Lung (tissue), 12 donors: Measurements from ENCODE around the gene PAQR6. TPM values are rescaled to one million over a fixed set of nuclear protein-coding genes. Genes with fewer than 3 reads are reported as not detected.

Experiments
- ATAC-seq: fragments of 200-7000 bp; cut with Tn5 transposase; one replicate; pipeline ENCODE4 v1.9.1; 2020; ENCODE audit warnings: moderate number of reproducible peaks; ENCODE audit not compliant: insufficient read depth, low FRiP score
- DNase-seq, 3 donors: peaks; one replicate each; pipeline ENCODE4 v3.0.0-alpha.2; 2013 to 2017
- H3K27ac ChIP-seq, 2 donors: one replicate each; pipeline ENCODE4 v1.5.1; 2013; ENCODE audit warnings: mild to moderate bottlenecking in 2 of 2, moderate library complexity in 2 of 2, control low read depth in 1 of 2, inconsistent platforms in 1 of 2, low read depth in 1 of 2, low read length in 1 of 2
- H3K27me3 ChIP-seq, 3 donors: one replicate each; pipeline ENCODE4 v1.5.1; 2013; ENCODE audit warnings: low read length in 2 of 3; ENCODE audit not compliant: control insufficient read depth in 3 of 3, insufficient read depth in 3 of 3
- H3K36me3 ChIP-seq, 4 donors: one replicate each; pipeline ENCODE4 v1.5.1; 2013; ENCODE audit warnings: low read length in 4 of 4, mild to moderate bottlenecking in 1 of 4, moderate library complexity in 1 of 4; ENCODE audit not compliant: control insufficient read depth in 4 of 4, insufficient read depth in 4 of 4
- H3K4me1 ChIP-seq, 5 donors: one replicate each; pipeline ENCODE4 v1.5.1; 2013; ENCODE audit warnings: low read length in 5 of 5, mild to moderate bottlenecking in 2 of 5, moderate library complexity in 1 of 5; ENCODE audit not compliant: control insufficient read depth in 5 of 5, insufficient read depth in 5 of 5
- H3K4me3 ChIP-seq: one replicate; pipeline ENCODE4 v1.5.1; 2013; ENCODE audit warnings: mild to moderate bottlenecking, control low read depth, moderate library complexity
- H3K9ac ChIP-seq, 2 donors: one replicate each; pipeline ENCODE4 v1.5.1; 2013; ENCODE audit warnings: low read length in 2 of 2, control low read depth in 1 of 2; ENCODE audit not compliant: insufficient read depth in 1 of 2
- H3K9me3 ChIP-seq, 4 donors: one replicate each; pipeline ENCODE4 v1.5.1; 2013; ENCODE audit warnings: low read length in 3 of 4, mild to moderate bottlenecking in 1 of 4, moderate library complexity in 1 of 4; ENCODE audit not compliant: control insufficient read depth in 4 of 4, insufficient read depth in 3 of 4
- WGBS, 2 donors: extraction: QIAGEN DNeasy Blood & Tissue Kit; methylation state at CpG; one replicate each; pipeline ENCODE4 v1.1.7; 2013; 5-methylcytosine and 5-hydroxymethylcytosine counted together
- polyA plus RNA-seq, 2 donors: library from polyadenylated mRNA; stranded (reverse); fragments of 200-250 nt; gene quantifications; one replicate each; pipeline ENCODE4 v1.2.1, GENCODE V29; 2013
- total RNA-seq, 2 donors: library from RNA; depleted of rRNA in 1 of 2; stranded (reverse); fragments of >200 nt in 1 of 2; gene quantifications; one replicate each; pipeline ENCODE4 v1.2.1, GENCODE V29; 2014 to 2021
- TF ChIP-seq, protein P1 (sequence below): IDR thresholded peaks from 2 replicates; pipeline ENCODE4 v1.5.1; 2012; ENCODE audit warnings: mild to moderate bottlenecking; ENCODE audit errors: control extremely low read depth, extremely low read depth
- donor health status: control.
- donor health status: control.
- donor health status: Bipolar disorder and iron deficiency.
- donor health status: healthy.
- donor health status: DM: yes; HTN: yes; CAD: no.

Gene PAQR6
- total and polyA plus RNA-seq, 4 donors: 1.3 to 3.0 (median 2.1) TPM

- no peak overlapping the region for H3K4me3 ChIP-seq
- H3K9me3 ChIP-seq: peaks cover 0 to 3% (median 0%) of the 10 kb centered on the region in 4 donors
- no peak overlapping the region for H3K27ac ChIP-seq
- TF ChIP-seq, protein P1, sequence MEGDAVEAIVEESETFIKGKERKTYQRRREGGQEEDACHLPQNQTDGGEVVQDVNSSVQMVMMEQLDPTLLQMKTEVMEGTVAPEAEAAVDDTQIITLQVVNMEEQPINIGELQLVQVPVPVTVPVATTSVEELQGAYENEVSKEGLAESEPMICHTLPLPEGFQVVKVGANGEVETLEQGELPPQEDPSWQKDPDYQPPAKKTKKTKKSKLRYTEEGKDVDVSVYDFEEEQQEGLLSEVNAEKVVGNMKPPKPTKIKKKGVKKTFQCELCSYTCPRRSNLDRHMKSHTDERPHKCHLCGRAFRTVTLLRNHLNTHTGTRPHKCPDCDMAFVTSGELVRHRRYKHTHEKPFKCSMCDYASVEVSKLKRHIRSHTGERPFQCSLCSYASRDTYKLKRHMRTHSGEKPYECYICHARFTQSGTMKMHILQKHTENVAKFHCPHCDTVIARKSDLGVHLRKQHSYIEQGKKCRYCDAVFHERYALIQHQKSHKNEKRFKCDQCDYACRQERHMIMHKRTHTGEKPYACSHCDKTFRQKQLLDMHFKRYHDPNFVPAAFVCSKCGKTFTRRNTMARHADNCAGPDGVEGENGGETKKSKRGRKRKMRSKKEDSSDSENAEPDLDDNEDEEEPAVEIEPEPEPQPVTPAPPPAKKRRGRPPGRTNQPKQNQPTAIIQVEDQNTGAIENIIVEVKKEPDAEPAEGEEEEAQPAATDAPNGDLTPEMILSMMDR: no peak
- H3K9ac ChIP-seq: no peak overlapping the region
- ATAC-seq (no peak), DNase-seq (no peak)
- no peaks in the 10 kb centered on the region for H3K27me3 ChIP-seq
- WGBS, 2 donors: 95% methylated on average over 5 of the region's 5 CpGs
- no peaks in the 10 kb centered on the region for H3K4me1 ChIP-seq
- peaks cover 11 to 62% (median 31%) of the 10 kb centered on the region in 4 donors for H3K36me3 ChIP-seq
These were observed 9.6 kb downstream of the PAQR6 start for GRCh38 chr1:156238248-156238647.

- H3K36me3 ChIP-seq: peaks cover 11 to 59% (median 33%) of the 10 kb centered on the region in 4 donors
- no peak for DNase-seq
- TF ChIP-seq, protein P1: no peak
- no peak overlapping the region for H3K4me3 ChIP-seq
- no peak for ATAC-seq
- 95 to 96% methylated on average over 12 of the region's 12 CpGs for WGBS, 2 donors
- no peak overlapping the region for H3K9ac ChIP-seq
- H3K27ac ChIP-seq: no peak overlapping the region
- H3K9me3 ChIP-seq: peaks cover 0 to 3% (median 0%) of the 10 kb centered on the region in 4 donors
- H3K27me3 ChIP-seq: no peaks in the 10 kb centered on the region
- H3K4me1 ChIP-seq: no peaks in the 10 kb centered on the region
These were observed 11.7 kb downstream of the PAQR6 start for GRCh38 chr1:156236164-156236563.

DNA sequence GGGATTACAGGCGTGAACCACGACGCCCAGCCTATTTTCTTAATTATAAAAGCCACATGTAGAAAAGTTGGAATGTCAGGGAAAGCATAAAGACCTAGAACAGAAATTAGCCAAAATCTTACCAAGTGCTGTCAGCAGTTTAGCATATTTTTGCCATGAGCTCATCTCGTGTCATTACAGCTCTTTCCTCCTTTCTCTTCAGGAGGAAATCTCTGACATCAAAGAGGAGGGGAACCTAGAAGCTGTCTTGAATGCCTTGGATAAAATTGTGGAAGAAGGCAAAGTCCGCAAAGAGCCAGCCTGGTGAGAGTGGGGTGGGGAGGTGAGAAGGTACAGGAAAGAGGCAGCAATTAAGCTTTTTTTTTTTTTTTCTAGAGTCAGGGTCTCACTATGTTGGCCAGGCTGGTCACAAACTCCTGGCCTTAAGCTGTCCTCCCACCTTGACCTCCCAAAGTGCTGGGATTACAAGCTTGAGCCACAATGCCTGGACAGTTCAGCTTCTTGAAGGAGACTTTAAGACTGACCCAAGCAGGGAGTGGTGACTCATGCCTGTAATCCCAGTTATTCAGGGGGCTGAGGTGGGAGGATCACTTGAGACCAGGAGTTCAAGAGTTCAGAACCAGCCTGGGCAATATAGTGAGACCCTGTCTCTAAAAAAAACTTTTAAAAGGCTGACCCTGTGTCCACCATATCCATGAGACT lies 14.3 kb downstream of the PAQR6 start:
- H3K27me3 ChIP-seq: no peaks in the 10 kb centered on the region
- no peak for ATAC-seq
- WGBS, 2 donors: 86 to 92% methylated on average over 5 of the region's 5 CpGs
- TF ChIP-seq, protein P1: no peak
- no peak overlapping the region for H3K4me3 ChIP-seq
- H3K4me1 ChIP-seq: no peaks in the 10 kb centered on the region
- H3K9ac ChIP-seq: no peak overlapping the region
- peaks cover 0 to 2% (median 0%) of the 10 kb centered on the region in 4 donors for H3K9me3 ChIP-seq
- no peak for DNase-seq
- H3K27ac ChIP-seq: no peak overlapping the region
- peaks cover 11 to 47% (median 38%) of the 10 kb centered on the region in 4 donors for H3K36me3 ChIP-seq
